GM19467 (cell line): Measurements from ENCODE around the gene ARHGDIA.
A peak's percentile ranks its signal among the peaks of the same experiment; 100 is the strongest.

Experiments used
- ATAC-seq: cut with Tn5 transposase; IDR thresholded peaks from one replicate; pipeline ENCODE4 v1.9.1; 2021; ENCODE audit warnings: mild to moderate bottlenecking, moderate library complexity; ENCODE audit not compliant: unreplicated experiment

Gene ARHGDIA

DNA sequence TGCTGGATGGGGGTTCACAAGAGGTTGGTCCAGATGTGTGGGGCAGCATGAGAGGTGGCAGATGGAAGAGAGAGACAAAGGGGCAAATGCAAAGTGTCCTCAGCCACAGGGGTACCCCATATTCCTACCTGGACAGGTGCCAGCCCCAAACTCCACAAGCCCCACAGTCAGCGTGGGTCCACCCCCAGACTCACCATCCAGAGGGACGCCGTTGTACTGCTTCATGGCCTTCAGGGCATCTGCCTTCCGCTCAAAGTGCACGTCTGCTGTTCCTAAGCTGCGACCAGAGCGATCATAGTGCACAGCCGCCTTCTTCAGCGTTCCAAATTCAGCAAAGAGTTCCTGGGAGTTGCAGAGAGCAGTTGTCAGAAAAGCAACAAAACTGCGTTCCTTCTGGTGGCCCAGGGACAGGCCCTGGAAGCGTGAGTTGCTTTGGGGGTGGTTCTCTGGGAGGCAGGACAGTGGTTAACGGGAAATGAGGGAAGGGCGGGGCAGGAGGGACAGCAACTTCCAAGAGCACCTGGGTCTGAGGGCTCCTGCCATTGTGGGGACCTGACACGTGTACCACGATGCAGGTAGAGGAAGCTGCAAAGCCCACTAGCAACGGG, 18.0 kb upstream of the ARHGDIA start:
- no peak for ATAC-seq

DNA sequence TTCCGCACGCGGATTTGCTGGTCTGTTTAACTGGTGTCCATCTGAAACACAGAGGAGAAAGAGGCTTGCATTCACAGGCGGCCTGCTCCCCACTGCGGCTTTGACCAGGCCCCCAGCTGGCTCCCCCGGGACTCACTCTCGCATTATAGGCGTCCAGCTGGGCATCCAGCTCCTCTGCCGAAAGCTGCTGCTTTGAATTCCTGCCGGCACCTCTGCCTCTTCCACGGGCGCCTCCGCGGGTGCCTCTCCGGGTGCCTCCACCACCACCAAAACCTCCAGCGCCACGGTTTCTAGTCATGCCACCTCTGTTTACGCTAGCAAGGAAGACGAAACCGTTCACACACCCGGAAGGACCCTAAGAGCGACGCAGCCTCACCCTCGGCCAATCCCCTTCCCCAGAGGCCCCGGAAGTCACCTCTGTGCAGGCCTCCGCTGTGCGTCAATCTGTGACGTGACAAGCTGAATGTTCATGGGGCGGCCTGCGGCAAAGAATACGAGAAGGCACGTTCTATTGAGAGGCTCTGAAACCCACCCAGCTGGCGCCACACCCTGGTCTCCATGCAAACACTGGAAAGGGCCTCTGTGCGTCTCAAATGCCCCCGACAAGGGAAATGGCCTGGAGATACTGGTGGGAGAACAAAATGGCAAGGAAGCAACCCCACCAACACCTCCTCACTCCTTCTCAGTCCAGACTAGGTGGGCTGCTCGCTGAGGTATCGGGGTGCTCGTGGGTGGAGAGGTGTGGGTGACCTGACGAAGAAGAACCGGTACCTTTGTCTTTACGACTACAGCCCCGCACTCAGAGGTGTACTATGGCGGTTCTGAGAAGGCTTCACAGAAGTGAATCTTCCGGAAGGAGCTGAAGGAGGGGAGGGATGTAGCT, 17.2 kb upstream of the ARHGDIA start:
- ATAC-seq, result no peak

GRCh38 chr17:81885869-81886548, 14.9 kb upstream of the ARHGDIA start:
- ATAC-seq, result no peak

GRCh38 chr17:81885454-81885853, 14.3 kb upstream of the ARHGDIA start:
- ATAC-seq, result no peak

GRCh38 chr17:81884968-81885367, 13.8 kb upstream of the ARHGDIA start:
- ATAC-seq, result no peak

DNA sequence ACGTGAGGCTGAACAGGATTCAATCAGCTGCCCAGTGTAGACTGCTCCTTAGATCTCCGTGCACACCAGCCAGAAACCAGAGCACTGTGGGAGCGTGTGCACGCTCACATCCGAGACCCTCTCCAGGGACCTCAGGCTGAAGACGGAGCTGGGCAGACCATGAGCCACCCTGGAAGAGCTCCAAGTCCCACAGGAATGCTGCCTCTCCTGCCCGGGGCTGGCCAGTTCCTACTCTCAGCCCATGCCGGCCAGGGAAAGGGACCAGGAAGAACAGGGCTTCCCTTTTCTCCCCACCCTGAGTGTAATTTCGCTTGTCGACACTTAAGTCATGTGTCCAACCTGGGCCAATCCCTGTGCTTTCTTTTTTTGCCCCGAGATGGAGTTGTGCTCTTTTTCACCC, 13.4 kb upstream of the ARHGDIA start:
- no peak for ATAC-seq

GRCh38 chr17:81879121-81879520, 8.0 kb upstream of the ARHGDIA start:
- ATAC-seq, result no peak

GRCh38 chr17:81878294-81878693, 7.2 kb upstream of the ARHGDIA start:
- ATAC-seq, result no peak

DNA sequence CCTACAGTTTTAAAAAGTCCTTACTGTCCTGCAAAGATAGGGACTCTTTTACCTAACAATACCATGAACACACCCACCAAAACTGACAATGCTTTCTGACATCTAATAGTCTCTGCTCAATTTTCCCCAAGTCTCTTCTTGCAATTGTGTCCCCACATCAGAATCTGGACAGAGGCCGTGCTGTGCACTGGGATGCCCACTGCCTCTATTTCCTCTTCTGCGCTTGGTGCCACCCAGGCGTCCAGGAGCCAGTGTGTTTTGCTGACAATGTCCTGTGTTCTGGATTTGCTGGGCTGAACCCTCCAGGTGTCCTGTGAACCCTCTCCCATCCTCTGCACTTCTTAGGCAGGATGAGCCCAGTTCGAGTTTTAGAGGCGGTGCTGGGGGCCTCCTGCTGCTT, 6.4 kb upstream of the ARHGDIA start:
- ATAC-seq, result no peak

GRCh38 chr17:81871387-81872230, 472 bp upstream of the ARHGDIA start:
- ATAC-seq, result peak; percentile 34

DNA sequence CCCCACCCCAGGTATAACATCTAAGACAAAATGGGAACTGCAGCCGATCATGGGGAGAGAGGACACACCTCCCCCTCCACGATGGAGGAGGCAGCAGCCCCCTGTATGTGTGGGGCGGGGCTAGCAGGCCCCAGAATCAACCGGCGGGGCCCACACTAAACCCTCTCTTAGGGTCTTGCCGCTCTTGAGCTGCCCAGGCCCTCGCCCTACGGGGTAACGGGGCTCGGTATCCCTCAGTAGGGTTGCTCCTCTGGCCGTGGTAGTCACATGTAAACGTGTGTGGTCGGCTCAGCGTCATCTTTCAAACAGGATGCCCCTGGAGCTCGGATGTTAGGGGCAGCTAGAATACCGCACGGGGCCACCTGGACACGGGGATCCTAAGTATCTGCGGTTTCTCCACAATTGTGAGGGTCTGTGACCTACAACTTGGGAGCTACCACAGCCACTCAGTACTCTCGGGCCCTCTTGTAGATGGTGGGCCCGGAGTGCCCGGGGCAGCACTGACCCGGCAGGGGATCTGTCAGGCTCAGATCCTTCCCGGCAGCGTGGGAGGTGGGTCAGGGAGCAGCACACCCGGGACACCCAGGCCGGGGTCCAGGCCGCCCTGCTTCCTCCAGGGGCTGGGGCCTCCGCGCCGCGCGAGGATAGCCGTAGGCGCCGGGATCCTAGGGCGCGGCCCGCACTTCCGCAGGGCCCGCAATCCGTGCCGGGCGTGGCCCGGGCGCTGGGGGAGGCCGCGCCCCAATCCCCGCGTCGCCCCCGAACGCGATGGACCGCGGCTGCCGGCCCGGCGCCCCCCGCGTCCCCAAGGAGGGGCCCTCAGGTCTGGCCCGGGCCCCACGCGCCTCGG, 781 bp downstream of the ARHGDIA start:
- peak; percentile 16 for ATAC-seq

- ATAC-seq, result no peak
Measured at GRCh38 chr17:81869221-81870130, 1.7 kb downstream of the ARHGDIA start.

DNA sequence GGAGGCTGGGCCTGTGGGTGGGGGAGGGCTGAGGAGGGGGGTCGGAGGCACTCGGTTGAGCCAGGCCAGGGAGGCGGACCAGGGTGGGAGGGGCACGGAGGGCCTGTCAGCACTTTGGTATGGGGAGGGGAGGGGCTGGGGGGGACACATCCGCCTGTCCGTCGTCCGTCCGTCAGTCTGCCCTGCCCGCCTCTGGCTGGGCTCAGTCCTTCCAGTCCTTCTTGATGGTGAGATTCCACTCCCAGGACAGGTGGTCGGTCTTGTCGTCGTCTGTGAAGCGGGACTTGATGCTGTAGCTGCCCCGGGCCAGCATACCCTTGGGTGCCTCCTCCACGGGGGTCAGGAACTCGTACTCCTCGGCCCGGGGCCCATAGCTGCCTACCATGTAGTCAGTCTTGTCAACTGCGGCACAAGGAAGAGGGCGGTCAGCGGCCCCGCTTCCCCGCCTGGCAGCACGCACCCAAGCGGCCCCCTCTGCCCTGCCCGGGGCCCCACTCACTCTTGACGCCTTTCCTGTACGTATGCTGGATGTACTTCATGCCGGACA, 2.4 kb downstream of the ARHGDIA start:
- no peak for ATAC-seq

- no peak for ATAC-seq
Measured at GRCh38 chr17:81867991-81868673, 3.0 kb downstream of the ARHGDIA start.

DNA sequence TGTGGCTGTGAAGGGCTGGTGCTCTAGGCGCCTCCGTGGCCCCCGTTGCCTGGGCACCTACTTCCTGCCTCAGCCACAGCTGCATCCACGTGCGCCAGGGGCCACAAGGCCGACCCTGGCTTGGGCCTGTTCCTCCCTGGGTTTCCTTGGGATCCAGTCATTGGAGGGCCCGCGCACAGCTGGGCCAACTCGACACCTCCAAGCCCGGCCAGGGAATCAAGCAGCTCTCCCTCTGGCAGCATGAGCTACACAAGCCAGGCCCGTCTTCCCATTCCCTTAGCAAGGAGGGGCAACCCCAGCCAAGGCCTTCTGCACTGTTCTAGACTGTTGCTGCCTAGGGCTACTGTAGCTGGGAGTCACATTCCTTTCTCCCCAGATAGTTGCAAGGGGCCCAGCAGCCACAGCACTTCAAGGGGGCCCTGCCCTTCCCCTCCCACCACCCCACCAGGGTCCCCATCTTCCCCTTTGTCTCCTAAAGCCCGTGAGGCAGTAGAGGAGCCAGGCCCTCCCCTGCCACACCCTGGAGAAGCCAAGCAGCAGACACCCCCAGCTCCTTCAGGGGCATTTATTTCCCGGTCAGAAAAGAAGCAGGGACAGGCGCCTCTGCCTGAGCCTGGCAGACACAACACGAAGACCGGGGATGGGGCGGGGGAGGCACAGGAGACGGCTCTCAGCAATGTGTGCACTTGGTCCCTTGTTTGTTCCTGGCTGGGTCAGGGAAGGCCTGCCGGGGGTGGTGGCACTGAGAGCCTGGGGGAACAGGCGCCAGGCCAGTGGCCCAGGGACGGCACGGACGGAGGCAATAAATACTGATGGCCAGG, 3.8 kb downstream of the ARHGDIA start:
- ATAC-seq, result no peak

- no peak for ATAC-seq
Measured at GRCh38 chr17:81866440-81867169, 4.5 kb downstream of the ARHGDIA start.
